MM.1S (cell line): ENCODE data around the gene MOG.
"Not testable (repeated sequence)": the region's sequence is repeated elsewhere in the genome, so short reads cannot be mapped to it uniquely, and the experiment has no call there.

Experiments
- DNase-seq: peaks from one replicate; pipeline ENCODE4 v3.0.0-alpha.2; 2015
- H2AFZ ChIP-seq: fragments of 300-600 bp; sonication (generic); 2 replicates; pipeline ENCODE4 v1.6.0; 2016; ENCODE audit warnings: antibody characterized with exemption, low read length
- H3F3A ChIP-seq: fragments of 300-600 bp; sonication (generic); 2 replicates; pipeline ENCODE4 v1.6.1; 2016; ENCODE audit warnings: mild to moderate bottlenecking, antibody characterized with exemption, low read length, moderate library complexity, mixed read lengths; ENCODE audit not compliant: insufficient read depth
- H3K27ac ChIP-seq: fragments of 300-600 bp; sonication (generic); 2 replicates; pipeline ENCODE4 v1.5.1; 2016; ENCODE audit warnings: mild to moderate bottlenecking, low read length
- H3K27me3 ChIP-seq: fragments of 300-600 bp; sonication (generic); replicated peaks from 2 replicates; pipeline ENCODE4 v1.6.0; 2016; ENCODE audit warnings: low read length; ENCODE audit not compliant: insufficient read depth
- H3K36me3 ChIP-seq: fragments of 300-600 bp; sonication (generic); replicated peaks from 2 replicates; pipeline ENCODE4 v1.6.1; 2016; ENCODE audit warnings: mild to moderate bottlenecking, low read length, mixed read lengths; ENCODE audit not compliant: insufficient read depth
- H3K4me1 ChIP-seq: fragments of 300-600 bp; sonication (generic); 2 replicates; pipeline ENCODE4 v1.6.1; 2016; ENCODE audit warnings: low read length, mixed read lengths
- H3K4me2 ChIP-seq: fragments of 300-600 bp; sonication (generic); 2 replicates; pipeline ENCODE4 v1.6.0; 2016; ENCODE audit warnings: low read depth, low read length
- H3K4me3 ChIP-seq: fragments of 300-600 bp; sonication (generic); 2 replicates; pipeline ENCODE4 v1.5.1; 2016; ENCODE audit warnings: low read length, mixed read lengths
- H3K79me2 ChIP-seq: fragments of 300-600 bp; sonication (generic); 2 replicates; pipeline ENCODE4 v1.6.1; 2016; ENCODE audit warnings: mixed run types, low read length, mixed read lengths
- H3K9ac ChIP-seq: fragments of 300-600 bp; sonication (generic); 2 replicates; pipeline ENCODE4 v1.6.1; 2016; ENCODE audit warnings: low read length, mixed read lengths
- H3K9me2 ChIP-seq: fragments of 300-600 bp; sonication (generic); replicated peaks from 2 replicates; pipeline ENCODE4 v1.6.1; 2016; ENCODE audit warnings: mild to moderate bottlenecking, low read length, mixed read lengths; ENCODE audit not compliant: insufficient read depth
- H3K9me3 ChIP-seq: fragments of 300-600 bp; sonication (generic); replicated peaks from 2 replicates; pipeline ENCODE4 v1.6.1; 2016; ENCODE audit warnings: mild to moderate bottlenecking, low read length, mixed read lengths; ENCODE audit not compliant: insufficient read depth
- H4K20me1 ChIP-seq: fragments of 300-600 bp; sonication (generic); 2 replicates; pipeline ENCODE4 v1.6.1; 2016; ENCODE audit warnings: mild to moderate bottlenecking, low read length, moderate library complexity, mixed read lengths; ENCODE audit not compliant: insufficient read depth
- CTCF ChIP-seq: fragments of 300-600 bp; sonication (generic); IDR thresholded peaks from 2 replicates; pipeline ENCODE4 v1.5.1; 2016; ENCODE audit warnings: antibody characterized with exemption, low read length, mixed read lengths
- EZH2 ChIP-seq: fragments of 300-600 bp; sonication (generic); optimal IDR thresholded peaks from 2 replicates; pipeline ENCODE3; 2017; ENCODE audit warnings: low read depth, mild to moderate bottlenecking, antibody characterized with exemption, low read length, mixed read lengths
- EZH2phosphoT487 ChIP-seq: fragments of 300-600 bp; sonication (generic); IDR thresholded peaks from 2 replicates; pipeline ENCODE4 v1.6.1; 2018; ENCODE audit warnings: antibody characterized with exemption, low read length

Gene MOG

GRCh38 chr6:29655658-29656057, 1.2 kb upstream of the MOG start:
- no peaks in the 10 kb centered on the region for H3K9me2 ChIP-seq
- TF ChIP-seq CTCF (no peak), EZH2phosphoT487 (no peak), EZH2 (no peak)
- H3K4me1 ChIP-seq: peaks cover 17% of the 10 kb centered on the region
- no peak overlapping the region for H3K4me3 ChIP-seq
- H3K36me3 ChIP-seq: no peaks in the 10 kb centered on the region
- no peak overlapping the region for H3K27ac ChIP-seq
- no peak overlapping the region for H3K4me2 ChIP-seq
- no peak for DNase-seq
- no peaks in the 10 kb centered on the region for H3K27me3 ChIP-seq
- no peak overlapping the region for H3K9ac ChIP-seq
- no peaks in the 10 kb centered on the region for H3K79me2 ChIP-seq
- H3F3A ChIP-seq: no peaks in the 10 kb centered on the region
- no peaks in the 10 kb centered on the region for H4K20me1 ChIP-seq
- H3K9me3 ChIP-seq: no peaks in the 10 kb centered on the region
- no peak overlapping the region for H2AFZ ChIP-seq

- Histone ChIP-seq H3K27me3 (no peaks in the 10 kb centered on the region), H3K79me2 (no peaks in the 10 kb centered on the region), H3F3A (no peaks in the 10 kb centered on the region), H3K36me3 (no peaks in the 10 kb centered on the region), H3K4me1 (peaks cover 17% of the 10 kb centered on the region), H2AFZ (no peak overlapping the region), H4K20me1 (no peaks in the 10 kb centered on the region), H3K27ac (no peak overlapping the region), H3K4me3 (no peak overlapping the region), H3K9me2 (no peaks in the 10 kb centered on the region), H3K4me2 (0 out of 2 replicates have a peak overlapping the region, but pooled peaks have one; percentile 4), H3K9ac (no peak overlapping the region), H3K9me3 (no peaks in the 10 kb centered on the region)
- no peak for DNase-seq
- TF ChIP-seq EZH2phosphoT487 (no peak), EZH2 (no peak), CTCF (no peak)
Observed at GRCh38 chr6:29656157-29656556, 735 bp upstream of the MOG start.

GRCh38 chr6:29661071-29661470, 4.2 kb downstream of the MOG start:
- Histone ChIP-seq H3K4me2 (no peak overlapping the region), H3K9me2 (no peaks in the 10 kb centered on the region), H4K20me1 (no peaks in the 10 kb centered on the region), H2AFZ (no peak overlapping the region), H3K4me3 (no peak overlapping the region), H3K36me3 (no peaks in the 10 kb centered on the region), H3K27me3 (no peaks in the 10 kb centered on the region), H3K9me3 (no peaks in the 10 kb centered on the region), H3K27ac (no peak overlapping the region), H3K79me2 (no peaks in the 10 kb centered on the region), H3K4me1 (peaks cover 8% of the 10 kb centered on the region), H3K9ac (no peak overlapping the region), H3F3A (no peaks in the 10 kb centered on the region)
- no peak for DNase-seq
- TF ChIP-seq EZH2: no peak
- no peak for TF ChIP-seq CTCF
- TF ChIP-seq EZH2phosphoT487: no peak

- not testable (repeated sequence) for H3K79me2 ChIP-seq, DNase-seq, H3K9me3 ChIP-seq, H3K4me2 ChIP-seq, H3K27me3 ChIP-seq, H3K27ac ChIP-seq, H3K4me1 ChIP-seq, H3F3A ChIP-seq, H3K4me3 ChIP-seq, H3K9me2 ChIP-seq, H3K36me3 ChIP-seq, H3K9ac ChIP-seq, H4K20me1 ChIP-seq, H2AFZ ChIP-seq
Observed at GRCh38 chr6:29661502-29662141, 4.7 kb downstream of the MOG start.
